HEK293 (cell line): ENCODE data around the gene TCF7L1.

ENCODE experiments used
- GLI4 ChIP-seq: fragments of 450-650 bp; formaldehyde crosslinking; IDR thresholded peaks from 2 replicates; pipeline ENCODE4 v1.5.1; 2016; ENCODE audit warnings: missing biosample characterization, missing genetic modification characterization
- PRDM10 ChIP-seq: fragments of 450-650 bp; formaldehyde crosslinking; IDR thresholded peaks from 2 replicates; pipeline ENCODE4 v1.5.1; 2016; ENCODE audit warnings: missing biosample characterization, missing genetic modification characterization
- REPIN1 ChIP-seq: fragments of 450-650 bp; formaldehyde crosslinking; IDR thresholded peaks from 2 replicates; pipeline ENCODE4 v1.5.1; 2017; ENCODE audit warnings: missing biosample characterization, missing genetic modification characterization, low read depth
- ZNF274 ChIP-seq, 2 experiments: fragments of 200-500 bp in 1 of 2; fragments of 450-650 bp in 1 of 2; sonication (Bioruptor generic) in 1 of 2; formaldehyde crosslinking in 1 of 2; IDR thresholded peaks; 2 replicates each; pipeline versions ENCODE4 v1.5.1 to v1.6.1; 2014 to 2016; ENCODE audit warnings: borderline replicate concordance in 1 of 2, inconsistent platforms in 1 of 2, low read length in 1 of 2, missing biosample characterization in 1 of 2, missing genetic modification characterization in 1 of 2
- ZNF362 ChIP-seq: fragments of 450-650 bp; formaldehyde crosslinking; IDR thresholded peaks from 2 replicates; pipeline ENCODE4 v1.5.1; 2016; ENCODE audit warnings: missing biosample characterization, missing genetic modification characterization
- ZNF549 ChIP-seq: fragments of 450-650 bp; IDR thresholded peaks from 2 replicates; pipeline ENCODE4 v1.5.1; 2018; ENCODE audit warnings: missing biosample characterization, missing genetic modification characterization, mild to moderate bottlenecking, inconsistent platforms, moderate library complexity
- ZNF670 ChIP-seq: fragments of 450-650 bp; formaldehyde crosslinking; IDR thresholded peaks from 2 replicates; pipeline ENCODE4 v1.5.1; 2016; ENCODE audit warnings: missing biosample characterization, missing genetic modification characterization, low read depth
- TF ChIP-seq, protein P1 (sequence below): fragments of 450-650 bp; formaldehyde crosslinking; IDR thresholded peaks from 2 replicates; pipeline ENCODE4 v1.5.1; 2016; ENCODE audit warnings: missing biosample characterization, missing genetic modification characterization
- TF ChIP-seq, protein P2 (sequence below): fragments of 450-650 bp; formaldehyde crosslinking; optimal IDR thresholded peaks from 2 replicates; pipeline ENCODE3; 2016; ENCODE audit warnings: missing biosample characterization, mild to moderate bottlenecking, missing genetic modification characterization
- TF ChIP-seq, protein P3 (sequence below): fragments of 450-650 bp; formaldehyde crosslinking; IDR thresholded peaks from 2 replicates; pipeline ENCODE4 v1.5.1; 2016; ENCODE audit warnings: missing biosample characterization, missing genetic modification characterization
- TF ChIP-seq, protein P4 (sequence below): fragments of 450-650 bp; formaldehyde crosslinking; IDR thresholded peaks from 2 replicates; pipeline ENCODE4 v1.5.1; 2016; ENCODE audit warnings: missing biosample characterization, missing genetic modification characterization

GRCh38 chr2:85282914-85283313, 149.7 kb downstream of the TCF7L1 start:
- TF ChIP-seq, protein P1, sequence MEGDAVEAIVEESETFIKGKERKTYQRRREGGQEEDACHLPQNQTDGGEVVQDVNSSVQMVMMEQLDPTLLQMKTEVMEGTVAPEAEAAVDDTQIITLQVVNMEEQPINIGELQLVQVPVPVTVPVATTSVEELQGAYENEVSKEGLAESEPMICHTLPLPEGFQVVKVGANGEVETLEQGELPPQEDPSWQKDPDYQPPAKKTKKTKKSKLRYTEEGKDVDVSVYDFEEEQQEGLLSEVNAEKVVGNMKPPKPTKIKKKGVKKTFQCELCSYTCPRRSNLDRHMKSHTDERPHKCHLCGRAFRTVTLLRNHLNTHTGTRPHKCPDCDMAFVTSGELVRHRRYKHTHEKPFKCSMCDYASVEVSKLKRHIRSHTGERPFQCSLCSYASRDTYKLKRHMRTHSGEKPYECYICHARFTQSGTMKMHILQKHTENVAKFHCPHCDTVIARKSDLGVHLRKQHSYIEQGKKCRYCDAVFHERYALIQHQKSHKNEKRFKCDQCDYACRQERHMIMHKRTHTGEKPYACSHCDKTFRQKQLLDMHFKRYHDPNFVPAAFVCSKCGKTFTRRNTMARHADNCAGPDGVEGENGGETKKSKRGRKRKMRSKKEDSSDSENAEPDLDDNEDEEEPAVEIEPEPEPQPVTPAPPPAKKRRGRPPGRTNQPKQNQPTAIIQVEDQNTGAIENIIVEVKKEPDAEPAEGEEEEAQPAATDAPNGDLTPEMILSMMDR = no peak
- TF ChIP-seq PRDM10 (tag by site-specific recombination) = no peak
- TF ChIP-seq, protein P2, sequence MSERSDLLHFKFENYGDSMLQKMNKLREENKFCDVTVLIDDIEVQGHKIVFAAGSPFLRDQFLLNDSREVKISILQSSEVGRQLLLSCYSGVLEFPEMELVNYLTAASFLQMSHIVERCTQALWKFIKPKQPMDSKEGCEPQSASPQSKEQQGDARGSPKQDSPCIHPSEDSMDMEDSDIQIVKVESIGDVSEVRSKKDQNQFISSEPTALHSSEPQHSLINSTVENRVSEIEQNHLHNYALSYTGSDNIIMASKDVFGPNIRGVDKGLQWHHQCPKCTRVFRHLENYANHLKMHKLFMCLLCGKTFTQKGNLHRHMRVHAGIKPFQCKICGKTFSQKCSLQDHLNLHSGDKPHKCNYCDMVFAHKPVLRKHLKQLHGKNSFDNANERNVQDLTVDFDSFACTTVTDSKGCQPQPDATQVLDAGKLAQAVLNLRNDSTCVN = no peak
- TF ChIP-seq REPIN1 (tag by site-specific recombination) = no peak
- TF ChIP-seq GLI4 (tag by site-specific recombination) = no peak
- TF ChIP-seq ZNF274 (IDR thresholded peaks at IDR 0.05; ENCODE audit: low read length) = no peak
- TF ChIP-seq ZNF274 (tag by site-specific recombination; IDR thresholded peaks at IDR 0.05; ENCODE audit: borderline replicate concordance) = no peak
- TF ChIP-seq, protein P3, sequence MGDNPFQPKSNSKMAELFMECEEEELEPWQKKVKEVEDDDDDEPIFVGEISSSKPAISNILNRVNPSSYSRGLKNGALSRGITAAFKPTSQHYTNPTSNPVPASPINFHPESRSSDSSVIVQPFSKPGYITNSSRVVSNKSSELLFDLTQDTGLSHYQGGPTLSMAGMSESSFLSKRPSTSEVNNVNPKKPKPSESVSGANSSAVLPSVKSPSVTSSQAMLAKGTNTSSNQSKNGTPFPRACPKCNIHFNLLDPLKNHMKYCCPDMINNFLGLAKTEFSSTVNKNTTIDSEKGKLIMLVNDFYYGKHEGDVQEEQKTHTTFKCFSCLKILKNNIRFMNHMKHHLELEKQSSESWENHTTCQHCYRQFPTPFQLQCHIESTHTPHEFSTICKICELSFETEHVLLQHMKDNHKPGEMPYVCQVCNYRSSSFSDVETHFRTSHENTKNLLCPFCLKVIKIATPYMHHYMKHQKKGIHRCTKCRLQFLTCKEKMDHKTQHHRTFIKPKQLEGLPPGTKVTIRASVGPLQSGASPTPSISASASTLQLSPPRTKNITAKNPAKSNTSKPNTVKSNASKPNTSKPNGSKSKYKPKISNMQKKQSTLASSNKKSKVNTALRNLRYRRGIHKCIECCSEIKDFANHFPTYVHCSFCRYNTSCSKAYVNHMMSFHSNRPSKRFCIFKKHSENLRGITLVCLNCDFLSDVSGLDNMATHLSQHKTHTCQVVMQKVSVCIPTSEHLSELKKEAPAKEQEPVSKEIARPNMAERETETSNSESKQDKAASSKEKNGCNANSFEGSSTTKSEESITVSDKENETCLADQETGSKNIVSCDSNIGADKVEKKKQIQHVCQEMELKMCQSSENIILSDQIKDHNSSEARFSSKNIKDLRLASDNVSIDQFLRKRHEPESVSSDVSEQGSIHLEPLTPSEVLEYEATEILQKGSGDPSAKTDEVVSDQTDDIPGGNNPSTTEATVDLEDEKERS (tag by site-specific recombination) = no peak
- TF ChIP-seq, protein P4, sequence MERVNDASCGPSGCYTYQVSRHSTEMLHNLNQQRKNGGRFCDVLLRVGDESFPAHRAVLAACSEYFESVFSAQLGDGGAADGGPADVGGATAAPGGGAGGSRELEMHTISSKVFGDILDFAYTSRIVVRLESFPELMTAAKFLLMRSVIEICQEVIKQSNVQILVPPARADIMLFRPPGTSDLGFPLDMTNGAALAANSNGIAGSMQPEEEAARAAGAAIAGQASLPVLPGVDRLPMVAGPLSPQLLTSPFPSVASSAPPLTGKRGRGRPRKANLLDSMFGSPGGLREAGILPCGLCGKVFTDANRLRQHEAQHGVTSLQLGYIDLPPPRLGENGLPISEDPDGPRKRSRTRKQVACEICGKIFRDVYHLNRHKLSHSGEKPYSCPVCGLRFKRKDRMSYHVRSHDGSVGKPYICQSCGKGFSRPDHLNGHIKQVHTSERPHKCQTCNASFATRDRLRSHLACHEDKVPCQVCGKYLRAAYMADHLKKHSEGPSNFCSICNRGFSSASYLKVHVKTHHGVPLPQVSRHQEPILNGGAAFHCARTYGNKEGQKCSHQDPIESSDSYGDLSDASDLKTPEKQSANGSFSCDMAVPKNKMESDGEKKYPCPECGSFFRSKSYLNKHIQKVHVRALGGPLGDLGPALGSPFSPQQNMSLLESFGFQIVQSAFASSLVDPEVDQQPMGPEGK = no peak
- TF ChIP-seq ZNF362 (tag by site-specific recombination) = no peak
- no peak for TF ChIP-seq ZNF670
- no peak for TF ChIP-seq ZNF549 (tag by site-specific recombination)
